A375 (cell line): ENCODE measurements around the gene MTRF1L. TPM values are rescaled to one million over a fixed set of nuclear protein-coding genes. Genes with fewer than 3 reads are reported as not detected.

Experiments used
- small RNA-seq: library from RNA; depleted of rRNA; stranded (forward); fragments of <200 nt; gene quantifications from one replicate; pipeline ENCODE3, GENCODE V24; 2014
- total RNA-seq: library from RNA; depleted of rRNA; stranded (reverse); fragments of >200 nt; shearing (Covaris generic); gene quantifications from 2 replicates; pipeline ENCODE4 v1.2.3, GENCODE V29; 2014; rRNA removed

Gene MTRF1L, protein sequence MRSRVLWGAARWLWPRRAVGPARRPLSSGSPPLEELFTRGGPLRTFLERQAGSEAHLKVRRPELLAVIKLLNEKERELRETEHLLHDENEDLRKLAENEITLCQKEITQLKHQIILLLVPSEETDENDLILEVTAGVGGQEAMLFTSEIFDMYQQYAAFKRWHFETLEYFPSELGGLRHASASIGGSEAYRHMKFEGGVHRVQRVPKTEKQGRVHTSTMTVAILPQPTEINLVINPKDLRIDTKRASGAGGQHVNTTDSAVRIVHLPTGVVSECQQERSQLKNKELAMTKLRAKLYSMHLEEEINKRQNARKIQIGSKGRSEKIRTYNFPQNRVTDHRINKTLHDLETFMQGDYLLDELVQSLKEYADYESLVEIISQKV
- total RNA-seq: 29.4 and 31.3 TPM in 2 replicates

DNA sequence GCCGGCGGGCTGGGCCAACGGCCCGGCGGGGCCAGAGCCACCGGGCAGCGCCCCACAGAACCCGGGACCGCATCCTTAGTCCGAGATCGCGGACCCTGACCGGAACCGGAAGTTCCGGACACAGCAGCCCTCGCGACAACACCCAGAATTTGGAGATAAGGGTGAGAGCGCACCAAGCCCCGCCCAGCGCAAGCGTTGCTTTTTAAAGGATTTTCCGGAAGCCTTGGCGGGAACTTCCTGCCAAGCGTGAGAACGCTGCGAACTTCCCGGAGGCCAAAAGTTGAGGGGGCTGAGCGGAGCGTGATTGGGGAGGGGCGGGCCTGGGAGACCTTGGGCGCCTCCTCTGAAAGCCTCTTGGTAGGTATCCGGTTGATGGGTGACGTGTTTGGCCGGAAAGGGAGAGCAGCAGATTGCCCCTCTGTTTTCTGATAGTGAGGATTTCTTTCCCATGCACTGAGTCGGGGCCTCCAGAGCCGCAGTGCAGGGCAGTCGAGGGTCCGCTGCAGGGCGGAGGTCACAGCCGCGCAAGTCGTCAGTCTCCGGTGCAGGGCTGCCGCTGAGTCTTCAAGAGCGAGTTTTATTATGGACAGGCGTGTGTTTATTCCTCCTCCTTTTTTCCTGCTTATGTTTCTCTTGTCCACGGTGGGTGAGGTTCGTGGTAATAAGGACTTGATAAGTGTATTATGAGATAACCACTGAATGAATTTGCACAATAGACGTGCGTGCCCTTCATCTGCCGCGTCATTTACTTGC is at the start of gene MTRF1L:
Gene MTRF1L, minus strand, starts transcription at position 97 of the 753 bp plus-strand sequence. Its CDS starts 24 bp downstream, at position 73.

DNA sequence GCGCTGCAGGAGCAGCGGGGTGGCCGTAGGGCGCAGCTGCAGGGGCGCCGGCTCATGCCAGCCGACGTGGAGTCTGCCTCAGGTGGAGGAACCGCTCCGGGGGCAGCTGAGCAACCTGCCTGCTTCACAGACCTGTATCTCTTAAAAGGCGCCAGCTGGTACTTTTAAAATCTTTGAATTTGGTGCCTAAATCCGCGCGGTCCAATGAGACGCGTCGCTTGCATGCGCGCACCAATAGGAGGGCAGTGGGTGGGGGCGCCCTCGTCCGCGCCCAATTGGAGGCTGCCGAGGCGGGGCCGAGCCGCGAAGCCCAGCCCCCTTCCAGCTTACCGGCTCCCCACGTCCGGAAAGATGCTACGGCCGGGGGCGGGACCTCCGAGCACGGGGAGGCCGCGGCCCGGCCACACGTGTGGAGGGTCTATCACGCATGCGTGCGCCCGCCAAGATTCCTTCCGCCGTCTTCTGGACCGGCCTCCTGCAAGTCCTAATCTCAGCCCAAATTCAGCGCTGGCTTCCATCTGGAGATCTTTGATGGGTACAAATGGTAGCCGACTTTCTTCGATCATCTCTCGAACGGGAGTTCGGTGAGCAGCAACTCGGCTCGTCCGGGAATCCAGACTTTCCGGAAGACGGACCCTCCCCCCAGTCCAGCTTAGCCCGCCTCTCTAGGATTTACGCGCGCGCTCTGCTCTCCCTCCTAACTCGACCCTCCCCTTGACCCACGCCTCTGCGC is 19.4 kb downstream of the MTRF1L start, which contains the start of gene FBXO5:
Gene FBXO5, minus strand, starts transcription at position 138 of the 733 bp plus-strand sequence. Its CDS starts 82 bp downstream, at position 56.

Small RNA genes lying within 50 kb of the gene (small RNA-seq; reads per million reads assigned to genes)
- not detected for gene AL080276.1

Other genes with a start within 250 kb of the MTRF1L start
- gene FBXO5, start 19.7 kb downstream of the MTRF1L start, total RNA-seq: 17.5 and 19.5 TPM in 2 replicates
- gene RGS17, start 128.6 kb upstream of the MTRF1L start, total RNA-seq: 0.53 and 2.1 TPM in 2 replicates